Stimulated activated CD8-positive, alpha-beta memory T cell treated with anti-CD3 and anti-CD28 coated beads, Interleukin-15, amount 100 ng/mL, for 48 hours (primary cell): ENCODE results near the gene IL17C.

ENCODE experiments used
- DNase-seq, 2 donors: peaks; one replicate each; pipeline ENCODE4 v3.0.0-alpha.2; 2020; ENCODE audit warnings: low read depth in 2 of 2

Gene IL17C

DNA sequence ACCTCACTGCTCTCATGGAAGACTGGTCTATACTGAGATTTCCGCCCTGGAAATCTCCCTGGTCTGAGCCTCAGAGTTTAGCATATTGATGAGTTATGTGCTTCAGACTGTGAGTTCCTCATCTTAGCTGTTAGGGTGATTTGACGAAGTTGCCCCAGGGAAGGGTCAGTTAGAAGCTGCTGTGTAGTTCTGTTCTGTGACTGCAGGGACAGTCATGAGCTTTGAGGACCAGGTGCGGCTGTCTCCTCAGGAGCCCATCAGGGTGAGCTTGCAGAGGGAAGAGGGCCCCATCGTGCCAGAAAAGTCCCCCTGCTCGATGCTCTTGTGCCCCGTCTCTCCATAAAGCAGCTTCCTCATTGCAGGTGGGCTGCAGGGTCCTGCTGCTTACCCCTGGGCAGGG, 28.3 kb upstream of the IL17C start:
- no peak for DNase-seq

DNA sequence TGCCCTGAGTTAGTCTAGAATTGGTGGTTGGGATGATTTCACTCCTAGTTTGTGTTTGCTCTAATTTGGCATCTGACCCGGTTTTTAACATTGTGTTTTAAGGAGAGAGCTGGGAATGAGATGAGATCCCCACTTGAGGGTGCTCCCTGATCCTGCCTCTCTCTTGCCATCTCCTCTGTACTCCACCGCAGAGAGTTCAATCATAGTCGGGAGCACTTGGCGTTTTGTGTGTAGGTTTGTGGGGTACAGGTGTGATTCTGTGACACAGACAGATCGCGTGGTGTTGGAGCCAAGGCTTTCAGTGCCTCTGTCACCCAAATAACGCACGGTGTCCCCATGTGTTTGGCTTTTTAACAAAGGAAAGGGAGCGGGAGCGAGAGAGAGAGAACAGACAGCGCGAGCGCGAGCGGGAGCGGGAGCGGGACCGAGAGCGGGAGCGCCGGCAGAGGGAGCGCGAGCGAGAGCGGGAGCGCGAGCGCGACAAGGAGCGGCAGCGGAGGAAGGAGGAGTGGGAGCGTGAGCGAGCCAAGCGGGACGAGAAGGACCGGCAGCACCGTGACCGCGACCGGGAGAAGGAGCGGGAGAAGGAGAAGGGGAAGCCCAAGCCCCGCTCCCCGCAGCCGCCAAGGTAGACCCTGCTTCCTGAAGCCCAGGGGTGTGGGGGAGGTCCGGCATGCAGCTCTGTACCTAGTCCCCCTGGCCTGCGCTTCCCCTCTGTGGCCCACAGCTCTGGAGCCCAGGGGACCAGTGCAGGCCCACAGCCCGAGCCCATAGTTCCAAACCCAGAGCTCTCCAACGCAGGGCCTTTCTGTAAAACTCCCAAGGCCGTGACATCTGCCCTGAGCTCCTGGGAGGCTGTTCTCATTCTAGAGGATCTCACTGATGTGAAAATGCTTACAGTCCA, 27.2 kb upstream of the IL17C start:
- DNase-seq = no peak

DNA sequence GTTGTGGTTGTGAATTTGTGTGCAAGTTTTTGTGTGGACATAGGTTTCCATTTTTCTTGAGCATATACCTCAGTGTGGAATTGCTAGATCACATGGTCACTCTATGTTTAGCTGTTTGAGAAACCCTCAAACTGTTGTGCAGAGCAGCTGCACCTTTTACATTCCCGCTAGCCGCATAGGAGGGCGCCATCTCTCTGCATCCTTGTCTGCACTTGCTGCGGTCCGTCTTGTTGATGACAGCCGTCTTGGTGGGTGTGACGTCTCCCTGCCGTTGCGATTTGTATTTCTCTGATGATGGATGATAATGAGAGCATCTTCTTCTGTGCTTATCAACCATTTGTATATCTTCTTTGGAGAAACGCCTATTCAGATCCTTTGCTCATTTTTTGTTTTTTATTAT, 25.1 kb upstream of the IL17C start:
- DNase-seq = no peak

DNA sequence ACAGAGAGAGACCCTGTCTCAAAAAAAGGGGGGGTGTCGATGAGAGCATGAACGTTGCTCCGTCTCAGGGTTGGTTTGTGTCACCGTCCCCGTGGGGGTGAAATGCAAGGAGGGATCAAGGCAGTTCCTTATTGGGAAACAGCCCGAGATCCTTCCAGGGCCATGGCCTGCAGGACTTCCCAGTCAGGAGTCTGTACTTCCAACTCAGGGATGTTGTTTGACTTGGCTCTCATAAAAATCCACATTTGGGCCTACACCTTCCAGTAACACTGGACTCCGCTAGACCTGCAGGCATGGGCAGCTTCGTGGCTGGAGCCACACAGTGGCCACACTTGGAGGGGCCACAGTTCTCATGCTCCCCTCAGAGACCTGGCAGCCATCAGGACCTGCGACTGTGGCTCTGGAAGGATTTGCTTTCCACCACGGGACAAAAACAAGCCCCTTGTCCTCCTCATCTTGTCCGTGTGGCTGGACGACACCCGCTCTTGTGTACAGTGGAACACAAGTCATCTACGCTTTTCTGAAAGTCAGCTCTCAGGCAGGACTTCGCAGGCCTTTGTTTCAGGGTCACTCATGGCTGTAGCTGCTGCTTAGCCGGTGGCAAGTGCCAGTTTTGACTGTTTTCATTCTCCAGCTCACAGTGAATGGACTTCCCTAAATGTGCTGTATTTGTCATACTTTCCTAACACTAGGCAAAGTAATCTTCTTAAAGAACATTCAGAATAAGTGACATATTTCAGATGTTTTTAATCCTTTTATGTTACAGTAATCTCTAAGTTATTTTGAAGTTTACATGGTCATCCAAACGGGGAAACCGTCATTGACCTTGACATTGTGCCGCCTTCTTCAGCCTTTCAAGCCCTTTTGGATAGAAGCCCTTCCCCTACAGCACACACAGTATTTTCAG, 24.2 kb upstream of the IL17C start:
- no peak for DNase-seq

DNA sequence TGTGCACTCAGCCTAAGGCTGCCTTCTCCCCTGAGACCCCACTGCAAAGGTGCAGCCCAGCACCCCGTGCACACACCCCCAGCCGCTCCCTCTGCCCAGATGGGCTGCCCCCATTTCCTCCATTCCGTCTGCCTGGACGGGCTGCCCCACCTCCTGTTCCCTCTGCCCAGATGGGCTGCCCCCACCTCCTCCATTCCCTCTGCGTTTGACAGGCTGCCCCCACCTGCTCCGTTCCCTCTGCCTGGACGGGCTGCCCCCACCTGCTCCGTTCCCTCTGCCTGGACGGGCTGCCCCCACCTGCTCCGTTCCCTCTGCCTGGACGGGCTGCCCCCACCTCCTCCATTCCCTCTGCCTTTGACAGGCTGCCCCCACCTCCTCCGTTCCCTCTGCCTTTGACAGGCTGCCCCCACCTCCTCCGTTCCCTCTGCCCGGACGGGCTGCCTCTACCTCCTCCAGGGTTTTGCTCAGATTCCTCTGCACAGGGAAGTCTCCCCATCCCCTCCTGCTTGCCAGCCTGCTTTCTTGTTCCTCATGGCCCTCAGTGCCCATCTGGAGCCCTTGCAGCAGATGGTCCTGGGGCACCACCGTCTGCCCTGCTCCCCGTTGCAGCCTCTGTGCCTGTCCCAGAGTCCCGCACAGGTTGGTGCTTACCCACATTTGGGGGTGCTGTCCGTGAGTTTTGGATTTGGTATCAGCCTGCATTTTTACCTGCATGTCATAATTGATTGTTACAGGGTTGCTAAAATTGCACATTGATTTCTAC, 23.4 kb upstream of the IL17C start:
- no peak for DNase-seq

DNA sequence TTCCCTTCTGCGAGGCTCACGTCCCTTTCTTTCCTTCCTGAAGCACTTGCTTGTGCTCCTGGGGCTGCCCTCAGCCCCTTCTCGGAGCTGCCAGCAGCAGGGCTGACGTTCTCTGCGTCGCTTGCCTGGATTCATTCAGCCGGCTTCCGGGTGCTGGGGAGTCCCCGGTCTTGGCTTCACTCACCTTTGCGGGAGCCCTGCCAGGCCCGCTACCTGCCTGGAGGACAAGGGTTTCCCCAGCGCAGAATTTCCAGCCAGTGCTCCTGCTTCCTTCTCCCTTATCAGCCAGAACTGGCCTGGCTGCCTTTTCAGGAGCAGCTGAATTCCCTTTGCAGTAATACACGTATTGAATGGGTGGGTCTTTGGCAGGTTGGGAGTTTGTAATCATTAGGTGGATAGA, 22.1 kb upstream of the IL17C start:
- DNase-seq = no peak

DNA sequence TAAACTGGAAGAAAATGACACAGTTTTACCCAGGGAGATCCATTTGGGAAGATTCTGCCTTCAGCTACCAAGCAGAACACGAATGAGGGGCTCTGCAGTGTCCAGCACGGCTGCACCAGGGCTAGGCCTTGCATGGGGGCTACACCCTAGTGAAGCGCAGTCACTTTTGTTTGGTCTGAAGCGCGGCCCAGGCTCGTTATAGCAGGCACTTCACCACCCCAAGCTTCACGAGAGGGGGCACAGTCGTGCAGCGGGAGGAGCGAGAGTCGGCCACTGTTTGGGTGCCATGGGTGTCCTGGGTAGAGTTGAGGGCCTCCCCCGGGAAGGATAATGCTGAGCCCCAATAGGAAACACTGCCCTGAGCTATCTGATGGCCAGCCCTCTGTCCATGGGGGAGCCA, 21.6 kb upstream of the IL17C start:
- DNase-seq = no peak

DNA sequence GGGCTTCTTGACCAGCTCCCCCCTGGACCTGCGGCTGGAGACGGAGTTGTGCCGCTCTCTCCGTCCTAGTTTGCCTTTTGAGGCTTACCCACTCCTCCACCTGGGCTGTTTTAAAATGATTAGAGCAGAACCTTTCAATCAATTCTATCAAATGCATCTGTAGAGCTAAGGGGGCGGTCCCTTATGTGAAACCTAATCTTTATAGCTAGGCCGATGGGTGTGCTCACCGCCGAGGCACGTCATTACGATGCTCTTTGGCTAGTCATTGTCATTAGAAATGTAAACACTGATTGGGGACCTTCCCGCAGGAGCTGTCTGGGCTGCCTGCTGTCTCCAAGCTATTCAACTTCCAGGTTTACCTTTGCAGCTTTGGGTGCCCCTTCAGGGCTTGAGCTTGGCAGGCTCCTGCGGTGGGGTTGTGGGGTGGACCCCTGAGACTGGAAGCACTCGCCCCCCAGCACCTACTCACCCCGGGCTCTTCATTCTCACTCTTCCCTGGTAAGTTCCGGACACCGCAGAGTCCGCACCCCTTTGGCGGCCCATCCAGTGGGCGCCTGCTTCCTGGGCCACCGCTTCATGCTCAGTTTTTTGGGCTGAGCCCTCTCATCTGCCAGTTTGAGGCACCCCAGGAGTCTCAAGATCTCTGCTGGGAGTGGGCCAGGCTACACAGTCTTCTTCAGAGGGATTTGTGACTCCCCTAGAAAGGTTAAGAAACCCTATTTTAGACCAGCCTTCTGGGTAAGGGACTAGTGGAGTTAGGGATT, 20.9 kb upstream of the IL17C start:
- DNase-seq = no peak

DNA sequence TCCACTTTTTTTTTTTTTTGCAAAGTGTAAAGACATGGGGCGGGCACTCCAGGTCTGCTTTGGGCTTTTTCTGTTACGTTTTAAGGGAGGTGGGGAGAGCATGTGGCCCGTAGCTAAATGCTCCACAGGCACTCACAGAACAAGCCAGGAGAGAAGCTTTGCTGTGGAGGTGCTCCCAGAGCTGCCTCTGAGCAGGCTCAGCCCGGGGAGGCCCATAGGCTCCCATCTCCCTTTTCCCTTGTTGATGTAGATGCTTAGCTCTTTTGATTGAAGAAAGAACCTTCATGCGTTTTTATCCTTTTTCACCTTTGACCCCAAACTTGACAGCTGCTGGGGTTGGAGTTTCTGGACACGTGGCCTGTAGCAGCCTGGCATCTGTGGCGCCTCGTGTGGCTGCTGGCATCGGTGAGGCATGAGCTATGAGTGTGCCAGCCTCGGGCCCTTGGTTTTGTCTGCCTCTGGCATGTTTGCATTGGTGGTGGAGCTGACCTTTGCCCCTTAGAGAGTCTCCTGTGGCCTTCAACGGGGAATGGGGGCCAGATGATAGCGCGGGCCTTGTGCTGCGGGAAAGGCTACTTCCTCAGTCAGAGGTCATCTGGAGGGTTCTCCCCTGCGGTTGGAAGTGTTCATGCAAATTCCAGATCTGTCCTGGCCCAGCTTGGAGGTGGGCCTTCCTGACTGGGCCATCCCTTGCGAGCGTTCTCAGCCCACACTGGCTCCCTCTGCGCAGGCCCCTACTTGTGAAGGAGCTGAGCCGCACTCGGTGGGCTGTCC, 20.0 kb upstream of the IL17C start:
- no peak for DNase-seq

DNA sequence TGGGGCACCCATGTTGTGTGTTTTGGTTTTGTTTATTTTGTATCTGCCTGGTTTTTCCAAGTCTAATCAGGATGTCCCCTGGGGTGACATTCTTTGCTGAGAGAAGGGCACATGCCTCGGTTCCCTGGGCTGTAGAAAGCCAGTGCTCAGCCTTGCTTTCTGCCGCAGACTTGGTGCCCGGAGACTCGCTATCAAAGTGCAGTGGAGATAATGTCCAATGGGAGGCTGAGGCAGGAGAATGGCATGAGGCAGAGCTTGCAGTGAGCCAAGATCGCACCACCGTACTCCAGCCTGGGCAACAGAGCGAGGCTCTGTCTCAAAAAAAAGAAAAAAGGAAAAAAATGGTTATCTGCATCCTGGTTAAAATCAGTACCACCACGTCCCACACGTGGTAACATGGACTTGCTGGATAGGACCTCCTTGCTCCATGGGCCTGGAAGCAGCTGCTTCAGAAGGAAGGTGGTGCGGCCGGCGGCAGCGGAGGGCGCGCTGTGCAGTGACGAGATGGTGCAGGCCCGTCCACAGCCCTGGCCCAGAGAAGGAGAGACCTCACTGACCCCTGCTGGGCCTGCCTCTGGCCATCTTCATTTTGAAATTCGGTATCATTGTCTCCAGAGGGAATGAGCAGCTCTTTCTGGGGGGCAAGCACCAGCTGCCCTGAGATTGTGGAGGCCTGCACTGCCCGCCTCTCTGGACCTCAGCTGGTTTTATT, 19.3 kb upstream of the IL17C start:
- no peak for DNase-seq

DNA sequence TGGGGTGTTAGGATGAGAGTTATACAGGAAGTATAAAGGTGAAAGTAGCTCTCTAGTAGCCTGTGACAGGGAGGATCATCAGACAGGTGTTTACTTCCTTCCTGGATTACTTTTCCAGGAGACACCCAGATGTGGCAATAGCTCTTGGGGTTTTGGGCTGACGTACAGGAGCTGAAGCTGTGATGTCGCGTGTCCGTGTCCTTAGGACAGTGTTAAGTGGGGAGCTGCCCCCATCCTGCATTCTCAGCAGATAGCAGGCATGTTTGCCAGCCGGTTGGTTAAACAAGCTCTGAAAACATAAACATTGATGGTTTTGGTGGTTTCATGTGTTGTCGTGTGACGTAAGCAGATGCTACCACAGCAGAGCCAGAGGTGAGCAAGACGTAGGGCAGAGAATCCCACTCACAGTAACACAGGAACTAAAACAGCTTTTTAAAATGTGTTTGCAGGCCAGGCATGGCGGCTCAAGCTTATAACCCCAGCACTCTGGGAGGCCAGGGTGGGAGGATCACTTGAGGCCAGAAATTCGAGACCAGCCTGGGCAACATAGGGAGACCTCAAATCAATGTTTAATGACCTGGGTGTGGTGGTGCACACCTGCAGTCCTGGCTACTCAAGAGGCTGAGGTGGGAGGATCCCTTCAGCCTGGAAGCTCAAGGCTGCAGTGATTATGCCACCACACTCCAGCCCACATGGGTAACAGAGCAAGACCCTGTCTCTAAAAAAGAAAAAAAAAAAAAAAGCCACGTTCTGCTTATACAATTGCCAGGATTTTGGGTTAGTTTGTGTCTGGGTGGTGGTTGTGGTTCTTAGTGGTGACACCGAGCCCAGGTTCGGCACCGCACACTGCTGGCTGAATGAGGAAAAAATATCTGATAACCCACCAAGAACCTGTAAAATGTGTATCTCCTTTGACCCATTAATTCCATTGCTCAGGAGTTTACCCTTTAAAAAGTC, 18.2 kb upstream of the IL17C start:
- DNase-seq = peak; percentile 46 to 54

DNA sequence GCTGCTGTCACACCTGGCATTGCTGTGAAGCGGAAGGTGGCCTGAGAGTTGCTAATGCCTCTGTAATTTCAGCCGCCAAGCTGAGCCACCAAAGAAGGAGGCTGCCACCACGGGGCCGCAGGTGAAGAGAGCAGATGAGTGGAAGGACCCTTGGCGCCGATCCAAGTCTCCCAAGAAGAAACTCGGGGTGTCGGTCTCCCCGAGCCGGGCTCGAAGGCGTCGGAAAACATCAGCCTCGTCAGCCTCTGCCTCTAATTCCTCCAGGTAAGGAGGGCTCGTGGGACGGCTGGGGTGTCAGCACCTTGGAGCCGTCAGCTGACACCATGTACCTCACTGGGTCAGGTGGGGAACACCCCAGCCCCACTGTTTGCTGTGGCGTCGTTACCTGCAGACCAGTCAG, 16.2 kb upstream of the IL17C start:
- no peak for DNase-seq

DNA sequence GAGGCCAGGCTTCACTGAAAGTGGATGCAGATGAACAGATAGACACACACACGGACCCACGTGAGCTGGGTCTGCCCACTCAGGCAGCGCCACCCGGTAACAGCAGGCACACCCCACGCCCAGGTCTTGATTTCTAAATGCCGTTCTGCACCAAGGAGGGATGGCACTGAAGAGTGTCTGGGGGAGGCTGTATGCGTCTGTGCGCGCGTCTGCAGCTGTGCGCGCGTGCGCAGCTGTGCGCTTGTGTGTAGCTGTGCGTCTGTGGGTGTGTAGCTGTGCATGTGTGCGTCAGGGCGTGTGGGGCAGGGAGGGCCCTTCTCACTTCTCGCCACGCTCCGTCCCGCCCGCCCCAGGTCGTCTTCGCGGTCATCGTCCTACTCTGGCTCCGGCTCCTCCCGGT, 15.5 kb upstream of the IL17C start:
- no peak for DNase-seq

DNA sequence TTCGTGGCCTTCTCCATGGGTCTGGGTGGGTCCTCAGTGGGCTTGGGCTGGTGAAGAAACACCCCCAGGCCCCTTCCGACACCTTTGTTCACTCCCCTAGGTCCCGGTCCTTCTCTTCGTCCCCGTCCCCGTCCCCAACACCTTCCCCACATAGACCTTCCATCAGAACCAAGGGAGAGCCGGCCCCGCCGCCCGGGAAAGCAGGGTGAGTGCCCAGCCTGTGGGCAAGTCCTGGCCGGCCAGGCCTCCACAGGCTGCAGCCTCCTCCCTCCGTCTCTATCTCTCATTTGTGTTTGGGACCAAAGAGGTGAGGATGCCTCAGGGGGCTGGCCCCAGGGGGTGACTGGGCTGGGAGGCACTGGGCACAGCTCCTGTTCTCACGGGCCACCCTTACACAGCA, 14.5 kb upstream of the IL17C start:
- no peak for DNase-seq

DNA sequence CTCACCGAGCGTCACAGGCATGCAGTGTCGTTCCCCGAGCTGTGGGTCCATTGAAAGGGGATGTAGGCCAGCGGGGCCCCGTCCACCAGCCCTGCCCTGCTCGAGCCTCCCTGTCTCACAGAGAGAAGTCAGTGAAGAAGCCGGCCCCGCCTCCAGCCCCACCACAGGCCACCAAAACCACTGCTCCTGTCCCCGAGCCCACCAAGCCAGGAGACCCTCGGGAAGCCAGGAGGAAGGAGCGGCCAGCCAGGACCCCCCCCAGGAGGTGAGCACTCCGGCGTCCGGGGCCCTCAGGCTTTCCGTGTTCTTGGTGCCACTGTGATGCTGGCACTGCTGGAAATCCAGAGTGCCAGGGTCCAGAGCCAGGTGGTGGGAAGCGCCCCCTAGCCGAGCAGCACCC, 13.9 kb upstream of the IL17C start:
- DNase-seq = no peak

DNA sequence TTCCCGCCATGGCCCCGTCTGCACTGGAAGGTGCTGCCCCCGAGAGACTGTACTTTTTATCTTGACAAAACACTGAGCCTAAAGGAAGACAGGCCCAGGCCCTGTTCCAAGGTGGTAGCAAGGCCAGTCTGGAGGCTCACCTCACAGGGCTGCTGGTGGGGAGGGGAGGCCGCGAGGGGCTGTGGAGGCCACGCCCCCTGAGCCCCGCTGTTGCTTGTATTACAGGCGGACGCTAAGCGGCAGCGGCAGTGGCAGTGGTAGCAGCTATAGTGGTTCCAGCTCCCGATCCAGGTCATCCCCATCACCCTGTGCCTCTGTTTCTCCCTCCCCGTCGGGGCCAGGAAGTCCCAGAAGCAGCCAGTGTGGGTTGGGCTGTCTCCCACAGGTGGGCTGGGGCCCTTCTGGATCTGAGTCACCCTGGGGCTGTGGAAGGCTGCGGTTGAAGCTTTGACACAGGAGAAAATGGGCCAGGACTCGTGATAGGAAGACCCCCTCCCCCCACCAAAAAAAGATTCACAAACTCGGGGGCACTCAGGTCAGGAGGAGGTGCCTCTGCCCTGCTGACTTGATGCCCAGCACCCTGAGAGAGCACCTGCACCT, 13.3 kb upstream of the IL17C start:
- no peak for DNase-seq

DNA sequence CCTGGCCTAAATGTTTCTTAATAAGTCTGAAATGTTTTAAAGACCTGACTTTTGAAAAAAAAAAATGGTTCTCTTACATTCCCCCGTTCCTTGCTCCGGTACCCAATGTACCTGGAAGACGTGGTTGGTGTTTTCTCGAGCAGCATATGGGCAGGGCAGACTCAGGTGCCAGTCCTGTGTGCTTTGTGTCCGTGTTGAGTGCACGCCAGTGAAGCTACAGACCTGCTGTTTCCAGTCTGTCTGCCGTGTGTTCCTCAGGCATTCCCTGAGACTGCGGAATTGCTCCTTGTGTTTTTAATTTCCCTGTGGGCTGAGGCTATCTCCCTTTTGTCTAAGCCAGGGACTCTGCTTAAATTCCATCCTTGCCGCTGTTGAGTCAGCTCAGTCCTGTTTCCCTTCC, 11.7 kb upstream of the IL17C start:
- DNase-seq = no peak
